ENCODE results near the gene SMURF1.

DNA sequence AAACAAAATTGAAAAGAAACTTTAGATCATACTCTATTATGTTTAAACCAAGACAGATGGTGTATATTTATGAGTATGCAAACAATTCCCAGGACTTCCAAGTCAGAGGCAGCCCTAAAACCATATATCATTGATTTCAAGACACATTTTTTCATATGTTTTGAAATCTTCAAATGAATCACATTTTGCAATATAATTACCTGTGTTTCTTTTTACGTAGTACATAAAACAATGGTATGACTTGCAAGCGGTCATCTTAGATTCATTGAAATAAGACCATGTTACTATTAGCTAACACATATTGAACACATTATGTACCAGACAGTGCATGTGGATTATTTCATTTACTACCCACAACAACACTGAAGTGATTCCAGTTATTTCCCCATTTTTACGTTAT is 14.9 kb downstream of the SMURF1 start:
- TF ChIP-seq EZH2phosphoT487 (IDR thresholded peaks at IDR 0.05; ENCODE audit: low read depth, severe bottlenecking, unreplicated experiment) (no peak), CTCF (IDR thresholded peaks at IDR 0.05; ENCODE audit: poor library complexity) (no peak)

All from hepatocyte (in vitro differentiated cells).